Measurements from ENCODE around the gene ANKRD28. TPM values are rescaled to one million over a fixed set of nuclear protein-coding genes. Genes with fewer than 3 reads are reported as not detected.
"Not testable (repeated sequence)": the region's sequence is repeated elsewhere in the genome, so short reads cannot be mapped to it uniquely, and the experiment has no call there.

The ANKRD28 gene
- total and polyA plus RNA-seq, 5 donors from 2014 or later = 6.9 to 77.1 (median 9.4) TPM

GRCh38 chr3:15753056-15753710, 44.6 kb downstream of the ANKRD28 start:
- no peaks in the 10 kb centered on the region for H3K4me1 ChIP-seq (ENCODE audit: control insufficient read depth, insufficient read depth, low read length, poor library complexity, severe bottlenecking)
- Mint-ChIP-seq H3K36me3 (peaks cover 28% of the 10 kb centered on the region), H3K27ac (no peak overlapping the region), H3K27me3 (no peaks in the 10 kb centered on the region), H3K9me3 (no peaks in the 10 kb centered on the region), H3K4me1 (peaks cover 9 to 15% (median 12%) of the 10 kb centered on the region in 4 donors), H3K4me3 (no peak overlapping the region)
- DNase-seq = no peak
- no peak overlapping the region for H3K27ac ChIP-seq (ENCODE audit: insufficient read depth, low read length, poor library complexity, severe bottlenecking)
- H3K36me3 ChIP-seq (ENCODE audit: control insufficient read depth, insufficient read depth, low read length) = peaks cover 22% of the 10 kb centered on the region
- ATAC-seq (ENCODE audit: low read depth in 2 of 2) = no peak
- no peaks in the 10 kb centered on the region for H3K9me3 ChIP-seq (ENCODE audit: control insufficient read depth in 2 of 2, low read length in 2 of 2)
- H3K27me3 ChIP-seq (ENCODE audit: control insufficient read depth, insufficient read depth, low read length) = no peaks in the 10 kb centered on the region
- no peak overlapping the region for H3K4me3 ChIP-seq (ENCODE audit: low read depth, low read length)

DNA sequence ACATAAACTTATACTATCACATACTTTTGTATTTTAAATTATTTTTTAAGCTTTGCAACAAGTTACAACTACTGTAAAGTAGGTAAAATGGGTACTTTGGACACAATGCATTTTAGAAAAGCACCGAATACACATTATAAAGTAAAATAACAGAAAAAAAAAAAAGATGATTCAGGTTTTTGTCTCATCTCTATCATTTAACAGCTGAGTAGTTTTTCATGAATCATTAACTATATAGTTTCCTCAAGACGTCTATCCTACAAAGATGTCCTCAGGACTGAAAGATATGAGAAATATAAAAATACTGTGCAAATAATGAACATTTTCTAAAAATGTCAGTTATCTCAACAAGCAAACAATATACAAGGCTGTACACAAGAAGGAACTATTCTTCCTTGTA, 46.9 kb downstream of the ANKRD28 start:
- no peaks in the 10 kb centered on the region for H3K9me3 Mint-ChIP-seq
- ATAC-seq (ENCODE audit: low read depth in 2 of 2) (no peak), DNase-seq (no peak)
- H3K27me3 ChIP-seq (ENCODE audit: control insufficient read depth, insufficient read depth, low read length) = no peaks in the 10 kb centered on the region
- H3K27ac ChIP-seq (ENCODE audit: insufficient read depth, low read length, poor library complexity, severe bottlenecking) = no peak overlapping the region
- H3K4me3 ChIP-seq (ENCODE audit: low read depth, low read length) = no peak overlapping the region
- peaks cover 25% of the 10 kb centered on the region for H3K36me3 Mint-ChIP-seq
- H3K4me1 ChIP-seq (ENCODE audit: control insufficient read depth, insufficient read depth, low read length, poor library complexity, severe bottlenecking) = peaks cover 8% of the 10 kb centered on the region
- no peaks in the 10 kb centered on the region for H3K9me3 ChIP-seq (ENCODE audit: control insufficient read depth in 2 of 2, low read length in 2 of 2)
- no peak overlapping the region for H3K27ac Mint-ChIP-seq
- peaks cover 22% of the 10 kb centered on the region for H3K36me3 ChIP-seq (ENCODE audit: control insufficient read depth, insufficient read depth, low read length)
- H3K4me3 Mint-ChIP-seq = no peak overlapping the region
- no peaks in the 10 kb centered on the region for H3K27me3 Mint-ChIP-seq
- peaks cover 28 to 34% (median 33%) of the 10 kb centered on the region in 4 donors for H3K4me1 Mint-ChIP-seq

DNA sequence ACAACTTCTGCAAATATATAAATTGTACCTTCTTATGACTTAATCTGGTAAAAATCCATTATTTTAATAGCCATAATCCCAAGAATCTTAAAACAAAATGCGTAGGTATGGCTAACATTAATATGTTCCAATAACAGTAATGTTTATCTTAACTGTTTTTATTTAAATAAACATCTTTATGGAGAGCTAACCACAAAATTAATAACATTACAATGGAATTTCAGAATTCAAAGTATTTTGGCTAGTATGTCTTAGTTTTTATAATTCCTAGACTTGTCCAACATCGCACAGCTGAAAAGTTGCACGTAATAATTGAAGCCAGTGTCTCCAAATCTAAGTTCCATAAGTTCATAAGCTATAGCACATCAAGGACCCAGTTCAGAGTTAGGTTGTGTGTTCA, 47.6 kb downstream of the ANKRD28 start:
- H3K9me3 Mint-ChIP-seq = peaks cover 0 to 1% (median 0%) of the 10 kb centered on the region in 7 donors
- no peak for DNase-seq
- H3K36me3 Mint-ChIP-seq = peaks cover 27% of the 10 kb centered on the region
- Histone ChIP-seq H3K4me1 (ENCODE audit: control insufficient read depth, insufficient read depth, low read length, poor library complexity, severe bottlenecking) (peaks cover 8% of the 10 kb centered on the region), H3K27me3 (ENCODE audit: control insufficient read depth, insufficient read depth, low read length) (no peaks in the 10 kb centered on the region), H3K27ac (ENCODE audit: insufficient read depth, low read length, poor library complexity, severe bottlenecking) (no peak overlapping the region), H3K4me3 (ENCODE audit: low read depth, low read length) (no peak overlapping the region), H3K36me3 (ENCODE audit: control insufficient read depth, insufficient read depth, low read length) (peaks cover 22% of the 10 kb centered on the region), H3K9me3 (ENCODE audit: control insufficient read depth in 2 of 2, low read length in 2 of 2) (no peaks in the 10 kb centered on the region)
- ATAC-seq (ENCODE audit: low read depth in 2 of 2) = no peak
- peaks cover 36 to 41% (median 37%) of the 10 kb centered on the region in 4 donors for H3K4me1 Mint-ChIP-seq
- no peak overlapping the region for H3K4me3 Mint-ChIP-seq
- H3K27me3 Mint-ChIP-seq = no peaks in the 10 kb centered on the region
- no peak overlapping the region for H3K27ac Mint-ChIP-seq

DNA sequence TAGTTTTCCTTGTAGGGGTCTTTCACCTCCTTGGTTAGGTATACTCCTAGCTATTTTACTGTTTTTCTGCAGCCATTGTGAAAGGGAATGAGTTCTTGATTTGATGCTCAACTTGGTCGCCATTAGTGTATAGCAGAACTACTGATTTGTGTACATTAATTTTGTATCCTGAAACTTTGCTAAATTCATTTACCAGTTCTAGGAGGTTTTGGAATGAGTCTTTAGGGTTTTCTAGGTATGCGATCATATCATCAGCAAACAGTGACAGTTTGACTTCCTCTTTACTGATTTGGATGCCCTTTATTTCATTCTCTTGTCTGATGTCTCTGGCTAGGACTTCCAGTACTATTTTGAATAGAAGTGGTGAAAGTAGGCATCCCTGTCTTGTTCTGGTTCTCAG, 51.9 kb downstream of the ANKRD28 start:
- H3K4me3 ChIP-seq (ENCODE audit: low read depth, low read length); H3K4me1 ChIP-seq (ENCODE audit: control insufficient read depth, insufficient read depth, low read length, poor library complexity, severe bottlenecking); H3K9me3 ChIP-seq (ENCODE audit: control insufficient read depth in 2 of 2, low read length in 2 of 2); H3K9me3 Mint-ChIP-seq; H3K27me3 Mint-ChIP-seq; H3K27me3 ChIP-seq (ENCODE audit: control insufficient read depth, insufficient read depth, low read length); ATAC-seq (ENCODE audit: low read depth in 2 of 2); H3K27ac ChIP-seq (ENCODE audit: insufficient read depth, low read length, poor library complexity, severe bottlenecking): not testable (repeated sequence)
- peak overlapping the region in 2 of 4 donors; percentile 29 to 47 for H3K4me3 Mint-ChIP-seq
- H3K27ac Mint-ChIP-seq = peak overlapping the region in 2 of 3 donors; percentile 36 to 67
- peak in 1 of 3 donors; percentile 11 for DNase-seq
- peaks cover 15% of the 10 kb centered on the region for H3K36me3 ChIP-seq (ENCODE audit: control insufficient read depth, insufficient read depth, low read length)
- peaks cover 41% of the 10 kb centered on the region for H3K36me3 Mint-ChIP-seq
- H3K4me1 Mint-ChIP-seq = peaks cover 34 to 45% (median 40%) of the 10 kb centered on the region in 4 donors

- no peak overlapping the region for H3K27ac ChIP-seq (ENCODE audit: insufficient read depth, low read length, poor library complexity, severe bottlenecking)
- Mint-ChIP-seq H3K27ac (no peak overlapping the region), H3K27me3 (no peaks in the 10 kb centered on the region), H3K4me1 (peaks cover 33 to 45% (median 40%) of the 10 kb centered on the region in 4 donors), H3K4me3 (no peak overlapping the region), H3K9me3 (peaks cover 1 to 15% (median 11%) of the 10 kb centered on the region in 7 donors), H3K36me3 (peaks cover 48% of the 10 kb centered on the region)
- H3K9me3 ChIP-seq (ENCODE audit: control insufficient read depth in 2 of 2, low read length in 2 of 2) = peaks cover 4 to 8% of the 10 kb centered on the region in 2 experiments
- DNase-seq (no peak), ATAC-seq (ENCODE audit: low read depth in 2 of 2) (no peak)
- peaks cover 8% of the 10 kb centered on the region for H3K4me1 ChIP-seq (ENCODE audit: control insufficient read depth, insufficient read depth, low read length, poor library complexity, severe bottlenecking)
- no peak overlapping the region for H3K4me3 ChIP-seq (ENCODE audit: low read depth, low read length)
- H3K36me3 ChIP-seq (ENCODE audit: control insufficient read depth, insufficient read depth, low read length) = peaks cover 5% of the 10 kb centered on the region
- no peaks in the 10 kb centered on the region for H3K27me3 ChIP-seq (ENCODE audit: control insufficient read depth, insufficient read depth, low read length)
Measured at GRCh38 chr3:15744176-15744575, 53.6 kb downstream of the ANKRD28 start.

GRCh38 chr3:15743587-15744009, 54.2 kb downstream of the ANKRD28 start:
- no peaks in the 10 kb centered on the region for H3K27me3 ChIP-seq (ENCODE audit: control insufficient read depth, insufficient read depth, low read length)
- Mint-ChIP-seq H3K4me3 (no peak overlapping the region), H3K36me3 (peaks cover 50% of the 10 kb centered on the region), H3K27ac (no peak overlapping the region), H3K27me3 (no peaks in the 10 kb centered on the region), H3K4me1 (peaks cover 33 to 43% (median 38%) of the 10 kb centered on the region in 4 donors), H3K9me3 (peaks cover 3 to 21% (median 14%) of the 10 kb centered on the region in 7 donors)
- H3K4me1 ChIP-seq (ENCODE audit: control insufficient read depth, insufficient read depth, low read length, poor library complexity, severe bottlenecking) = peaks cover 8% of the 10 kb centered on the region
- no peak overlapping the region for H3K4me3 ChIP-seq (ENCODE audit: low read depth, low read length)
- no peak overlapping the region for H3K27ac ChIP-seq (ENCODE audit: insufficient read depth, low read length, poor library complexity, severe bottlenecking)
- no peak for ATAC-seq (ENCODE audit: low read depth in 2 of 2)
- peaks cover 10% of the 10 kb centered on the region in 2 experiments for H3K9me3 ChIP-seq (ENCODE audit: control insufficient read depth in 2 of 2, low read length in 2 of 2)
- no peak for DNase-seq
- peaks cover 5% of the 10 kb centered on the region for H3K36me3 ChIP-seq (ENCODE audit: control insufficient read depth, insufficient read depth, low read length)

DNA sequence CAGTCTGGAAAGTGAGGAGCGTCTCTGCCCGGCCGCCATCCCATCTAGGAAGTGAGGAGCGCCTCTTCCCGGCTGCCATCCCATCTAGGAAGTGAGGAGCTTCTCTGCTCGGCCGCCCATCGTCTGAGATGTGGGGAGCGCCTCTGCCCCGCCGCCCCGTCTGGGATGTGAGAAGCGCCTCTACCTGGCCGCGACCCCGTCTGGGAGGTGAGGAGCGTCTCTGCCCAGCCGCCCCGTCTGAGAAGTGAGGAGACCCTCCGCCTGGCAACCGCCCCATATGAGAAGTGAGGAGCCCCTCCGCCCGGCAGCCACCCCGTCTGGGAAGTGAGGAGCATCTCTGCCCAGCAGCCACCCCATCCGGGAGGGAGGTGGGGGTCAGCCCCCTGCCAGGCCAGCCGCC, 55.5 kb downstream of the ANKRD28 start:
- H3K27me3 ChIP-seq (ENCODE audit: control insufficient read depth, insufficient read depth, low read length); H3K27me3 Mint-ChIP-seq; ATAC-seq (ENCODE audit: low read depth in 2 of 2); H3K4me3 ChIP-seq (ENCODE audit: low read depth, low read length); DNase-seq; H3K4me1 ChIP-seq (ENCODE audit: control insufficient read depth, insufficient read depth, low read length, poor library complexity, severe bottlenecking); H3K27ac ChIP-seq (ENCODE audit: insufficient read depth, low read length, poor library complexity, severe bottlenecking); H3K4me3 Mint-ChIP-seq; H3K36me3 ChIP-seq (ENCODE audit: control insufficient read depth, insufficient read depth, low read length); H3K27ac Mint-ChIP-seq: not testable (repeated sequence)
- H3K9me3 ChIP-seq (ENCODE audit: control insufficient read depth in 2 of 2, low read length in 2 of 2) = peaks cover 11 to 19% of the 10 kb centered on the region in 2 experiments
- H3K9me3 Mint-ChIP-seq = peaks cover 3 to 29% (median 14%) of the 10 kb centered on the region in 7 donors
- H3K4me1 Mint-ChIP-seq = peaks cover 23 to 31% (median 26%) of the 10 kb centered on the region in 4 donors
- peaks cover 59% of the 10 kb centered on the region for H3K36me3 Mint-ChIP-seq

GRCh38 chr3:15738616-15739005, 59.2 kb downstream of the ANKRD28 start:
- not testable (repeated sequence) for H3K27ac ChIP-seq (ENCODE audit: insufficient read depth, low read length, poor library complexity, severe bottlenecking); ATAC-seq (ENCODE audit: low read depth in 2 of 2); H3K4me1 ChIP-seq (ENCODE audit: control insufficient read depth, insufficient read depth, low read length, poor library complexity, severe bottlenecking); H3K27me3 ChIP-seq (ENCODE audit: control insufficient read depth, insufficient read depth, low read length); H3K4me3 Mint-ChIP-seq; DNase-seq; H3K27me3 Mint-ChIP-seq; H3K27ac Mint-ChIP-seq; H3K4me3 ChIP-seq (ENCODE audit: low read depth, low read length); H3K4me1 Mint-ChIP-seq
- Histone ChIP-seq H3K36me3 (ENCODE audit: control insufficient read depth, insufficient read depth, low read length) (peaks cover 19% of the 10 kb centered on the region), H3K9me3 (ENCODE audit: control insufficient read depth in 2 of 2, low read length in 2 of 2) (peaks cover 11 to 19% of the 10 kb centered on the region in 2 experiments)
- peaks cover 67% of the 10 kb centered on the region for H3K36me3 Mint-ChIP-seq
- peaks cover 0 to 29% (median 6%) of the 10 kb centered on the region in 7 donors for H3K9me3 Mint-ChIP-seq
